ENCODE results near the gene TBC1D8. TPM values are rescaled to one million over a fixed set of nuclear protein-coding genes. Genes with fewer than 3 reads are reported as not detected.

The TBC1D8 gene
- total RNA-seq, 1 experiment from 2014 or later = 16.9 TPM

DNA sequence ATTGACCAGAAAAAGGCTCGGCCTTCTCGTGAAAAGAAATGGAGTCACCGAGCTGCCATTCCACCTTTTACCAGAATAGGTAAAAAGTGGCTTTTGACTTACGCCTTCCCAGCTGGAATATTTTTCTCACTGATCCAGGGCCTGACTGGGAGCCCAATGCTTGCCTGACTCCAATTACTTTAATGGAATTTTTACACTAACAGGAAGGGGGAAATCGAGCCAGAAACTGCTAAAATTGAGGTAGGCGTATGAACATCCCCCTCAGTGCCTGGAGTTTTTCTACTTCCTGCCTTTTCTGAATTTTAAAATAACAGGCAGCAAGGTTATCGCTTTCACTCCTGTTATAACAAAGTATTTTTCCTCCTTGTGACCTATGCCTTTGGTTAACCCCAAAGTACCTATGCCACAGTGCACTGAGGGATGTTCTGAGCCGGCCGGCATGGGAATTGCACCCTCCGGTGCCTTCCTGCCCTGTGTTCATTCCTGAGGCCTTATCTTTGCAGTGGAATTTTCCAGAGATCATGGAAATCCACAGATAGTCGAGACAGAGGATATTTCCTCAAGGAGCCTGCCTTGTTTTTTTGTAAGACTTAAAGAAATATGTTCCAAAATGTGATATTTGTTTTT is 167.4 kb downstream of the TBC1D8 start:
- in situ Hi-C loops (cut with HindIII; ENCODE audit: low pct_unique_long_range_greater_than_20kb, low sequenced_read_pairs) = no loop called here
- DNase-seq (ENCODE audit: low read depth, low spot score) = no peak

DNA sequence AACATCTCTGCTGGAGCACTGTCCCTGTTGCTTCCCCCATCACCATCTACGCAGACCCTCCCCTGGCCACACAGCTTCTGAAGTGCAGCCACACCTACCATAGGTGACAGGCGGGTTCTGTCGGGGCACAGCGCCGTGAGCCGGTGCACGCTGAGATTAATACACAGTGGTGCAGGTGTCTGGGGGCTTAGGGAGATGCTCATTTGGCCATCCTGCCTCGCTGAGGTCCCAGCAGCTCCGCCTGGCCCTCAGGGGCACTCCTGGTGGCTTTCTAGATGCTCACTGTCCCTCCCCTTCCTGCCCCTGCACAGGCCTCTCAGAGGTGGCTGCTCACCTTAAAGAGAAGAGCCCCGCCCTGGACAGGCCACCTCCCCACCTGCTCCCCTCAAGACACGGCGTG is 168.0 kb downstream of the TBC1D8 start:
- in situ Hi-C loops (cut with HindIII; ENCODE audit: low pct_unique_long_range_greater_than_20kb, low sequenced_read_pairs) = no loop called here
- no peak for DNase-seq (ENCODE audit: low read depth, low spot score)

DNA sequence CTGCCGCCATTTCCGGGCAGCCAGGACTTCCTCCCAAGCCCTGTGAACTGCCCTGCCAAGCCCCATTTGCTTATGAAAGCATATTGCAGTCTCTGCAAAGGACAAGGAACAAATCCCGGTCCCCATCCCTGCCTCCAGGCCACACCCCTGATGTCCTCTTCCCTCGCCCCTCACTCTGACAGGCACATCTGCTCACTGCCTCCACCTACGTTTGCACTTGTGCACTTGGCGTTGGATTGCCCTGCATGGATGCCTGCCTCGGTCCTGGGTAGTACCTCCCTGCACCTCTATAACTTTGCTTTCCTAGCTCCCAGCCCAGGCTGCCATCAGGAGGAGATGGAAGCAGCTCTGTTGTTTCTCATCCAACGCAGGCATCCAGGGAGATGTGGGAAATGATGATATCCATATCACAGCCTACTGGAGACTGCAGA is 168.7 kb downstream of the TBC1D8 start:
- no peak for DNase-seq (ENCODE audit: low read depth, low spot score)
- in situ Hi-C loops (cut with HindIII; ENCODE audit: low pct_unique_long_range_greater_than_20kb, low sequenced_read_pairs) = no loop called here

DNA sequence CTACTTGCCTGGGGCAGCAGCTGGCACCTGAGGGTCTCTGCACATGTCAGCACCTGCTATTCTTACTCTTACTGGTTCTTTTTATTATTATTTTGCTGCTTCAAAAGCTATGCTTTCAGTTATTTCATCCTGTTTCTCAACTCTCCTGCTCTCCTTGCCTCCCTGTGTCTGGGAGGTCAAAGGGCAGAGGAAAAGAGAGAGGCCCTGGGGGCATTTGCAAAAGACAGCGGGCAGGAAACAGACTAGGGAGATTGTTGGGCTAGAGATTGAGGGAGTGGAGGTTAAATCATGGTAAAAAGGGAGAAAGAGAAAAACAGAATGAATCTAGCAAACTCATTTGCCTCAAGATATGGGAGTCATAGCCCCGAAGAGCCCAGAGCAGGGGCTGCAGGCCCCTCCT is 170.2 kb downstream of the TBC1D8 start:
- in situ Hi-C loops (cut with HindIII; ENCODE audit: low pct_unique_long_range_greater_than_20kb, low sequenced_read_pairs) = no loop called here
- DNase-seq (ENCODE audit: low read depth, low spot score) = no peak

DNA sequence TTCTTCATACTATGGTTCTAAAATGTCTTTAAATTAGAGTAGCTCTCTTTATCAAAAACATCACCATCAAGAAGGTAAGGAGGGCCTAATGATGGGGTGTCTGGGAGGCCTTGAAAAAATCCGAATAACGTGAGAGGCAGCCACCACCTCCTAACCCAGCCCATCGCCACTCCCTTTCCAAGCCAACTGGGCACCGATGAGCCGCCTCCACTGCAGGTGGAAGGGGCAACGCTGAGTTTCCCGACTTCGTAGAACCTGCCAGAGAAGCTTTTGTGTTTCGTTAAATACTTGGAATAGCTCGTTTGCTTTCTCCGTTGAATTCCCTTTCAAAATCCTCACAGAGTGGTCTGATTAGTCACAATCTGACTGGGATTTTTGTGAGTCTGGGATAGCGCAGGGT is 171.1 kb downstream of the TBC1D8 start:
- in situ Hi-C loops (cut with HindIII; ENCODE audit: low pct_unique_long_range_greater_than_20kb, low sequenced_read_pairs) = no loop called here
- DNase-seq (ENCODE audit: low read depth, low spot score) = no peak

DNA sequence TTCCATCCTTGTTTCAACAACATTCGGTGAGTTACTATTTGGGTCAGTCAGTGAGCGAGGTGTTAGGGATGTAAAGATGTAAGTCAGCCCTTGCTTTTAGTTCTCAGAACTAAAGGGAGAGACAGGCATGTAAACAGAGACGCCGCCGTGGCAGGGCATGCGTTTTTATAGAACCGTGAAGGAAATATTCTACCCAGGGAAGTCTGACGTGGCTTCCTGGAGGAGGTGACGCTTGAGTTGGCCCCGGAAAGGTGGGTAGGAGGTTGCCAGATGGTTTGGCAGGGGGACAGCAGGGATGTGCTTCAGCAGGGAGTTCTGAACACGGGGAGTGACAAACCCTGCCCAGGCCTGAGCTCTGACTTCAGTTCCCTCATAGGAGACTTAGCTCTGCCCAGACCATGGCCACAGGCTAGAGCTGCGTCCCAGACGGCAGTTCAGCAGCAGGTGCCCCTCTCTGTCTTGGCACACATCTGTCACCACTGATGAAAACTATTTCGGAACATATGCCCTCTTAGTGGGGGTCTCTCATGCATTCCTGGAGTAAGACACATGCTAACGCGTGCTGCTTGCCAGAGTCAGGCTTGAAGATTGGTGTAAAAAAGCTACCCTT is 172.5 kb downstream of the TBC1D8 start:
- no peak for DNase-seq (ENCODE audit: low read depth, low spot score)
- in situ Hi-C loops (cut with HindIII; ENCODE audit: low pct_unique_long_range_greater_than_20kb, low sequenced_read_pairs) = no loop called here

DNA sequence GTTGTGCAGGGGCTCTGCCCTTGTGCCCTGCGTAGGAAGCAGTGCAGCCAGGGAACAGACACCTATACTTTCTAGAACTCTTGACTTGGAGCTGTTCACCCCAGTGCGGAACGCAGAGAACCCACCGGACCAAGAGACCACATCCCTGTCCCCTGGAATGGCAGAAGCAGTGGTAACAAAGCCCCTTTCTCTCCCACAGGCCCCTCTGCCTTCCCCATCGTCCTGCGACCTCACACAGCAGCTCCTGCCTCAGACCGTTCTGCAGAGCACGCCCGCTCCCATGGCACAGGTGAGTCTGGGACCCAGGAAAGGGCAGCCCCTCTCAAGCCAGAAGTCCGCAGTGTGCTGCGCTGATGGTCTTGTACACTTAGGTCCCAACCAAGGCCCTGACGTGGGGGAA is 173.7 kb downstream of the TBC1D8 start:
- in situ Hi-C loops (cut with HindIII; ENCODE audit: low pct_unique_long_range_greater_than_20kb, low sequenced_read_pairs) = no loop called here
- no peak for DNase-seq (ENCODE audit: low read depth, low spot score)

DNA sequence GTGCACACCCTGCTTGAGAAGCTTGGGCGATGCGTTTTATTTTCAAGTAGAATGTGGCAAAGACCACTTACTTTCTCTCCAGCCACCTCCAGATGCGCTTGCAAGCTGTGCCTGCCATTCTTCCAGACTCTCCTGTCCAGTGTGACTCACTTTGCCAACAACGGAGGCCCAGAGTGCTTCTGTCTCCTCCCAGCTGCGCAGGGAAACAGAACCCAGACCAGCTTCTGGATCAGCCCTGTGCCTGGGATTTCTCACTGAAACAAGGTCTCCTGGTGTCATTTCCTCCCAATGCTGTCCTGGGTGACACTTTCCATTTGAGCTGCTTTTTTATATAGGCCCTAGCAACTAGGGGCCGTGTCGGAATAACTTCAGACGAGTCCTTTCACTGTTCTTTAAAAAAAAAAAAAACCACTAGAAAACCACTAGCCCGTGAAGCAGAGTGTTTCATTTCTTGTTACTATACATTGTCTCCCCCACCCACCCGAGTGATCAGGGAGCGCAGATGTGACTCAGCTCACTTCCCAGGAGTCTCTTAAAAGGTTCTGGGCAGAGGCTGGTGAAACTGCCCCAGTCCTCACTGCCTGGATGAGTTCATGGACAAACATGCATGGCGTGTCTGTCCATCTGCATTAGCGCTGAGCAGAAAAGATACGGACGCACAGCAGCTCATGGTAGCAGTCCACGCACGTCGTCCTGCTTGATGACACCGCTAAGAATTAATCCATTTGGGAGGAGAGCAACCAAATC is 174.4 kb downstream of the TBC1D8 start:
- in situ Hi-C loops (cut with HindIII; ENCODE audit: low pct_unique_long_range_greater_than_20kb, low sequenced_read_pairs) = no loop called here
- no peak for DNase-seq (ENCODE audit: low read depth, low spot score)

DNA sequence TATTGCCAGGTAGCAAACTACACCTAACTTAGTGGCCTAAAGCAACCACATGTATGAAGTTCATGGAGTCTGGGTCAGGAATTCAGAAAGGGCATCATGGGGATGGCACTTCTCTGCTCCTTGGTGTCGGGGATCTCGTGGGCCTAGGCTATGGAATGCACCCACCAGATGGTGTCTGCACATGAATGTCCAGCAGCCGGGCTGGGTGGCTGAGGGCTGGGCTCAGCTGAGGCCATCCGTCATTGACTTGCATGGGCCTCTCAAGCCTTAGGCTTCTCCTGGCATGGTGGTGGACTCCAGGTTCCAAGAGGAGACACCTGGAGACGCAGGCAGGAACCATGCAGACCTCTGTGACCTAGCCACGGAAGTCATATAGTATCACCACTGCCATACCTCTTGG is 175.1 kb downstream of the TBC1D8 start:
- no peak for DNase-seq (ENCODE audit: low read depth, low spot score)
- in situ Hi-C loops (cut with HindIII; ENCODE audit: low pct_unique_long_range_greater_than_20kb, low sequenced_read_pairs) = no loop called here

DNA sequence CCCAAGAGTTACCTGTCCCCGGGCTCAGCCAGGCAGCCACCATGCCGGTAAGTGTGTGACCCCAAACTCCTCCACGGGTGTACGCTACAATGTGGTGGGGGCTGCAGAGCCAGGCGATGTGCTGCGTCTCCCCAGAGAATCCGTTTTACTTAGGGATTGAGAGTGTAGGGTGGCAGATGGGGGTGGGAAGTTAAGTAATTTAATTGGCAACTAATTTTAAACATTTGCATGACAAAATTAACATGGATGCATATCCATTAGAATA is 175.7 kb downstream of the TBC1D8 start:
- in situ Hi-C loops (cut with HindIII; ENCODE audit: low pct_unique_long_range_greater_than_20kb, low sequenced_read_pairs) = no loop called here
- no peak for DNase-seq (ENCODE audit: low read depth, low spot score)

DNA sequence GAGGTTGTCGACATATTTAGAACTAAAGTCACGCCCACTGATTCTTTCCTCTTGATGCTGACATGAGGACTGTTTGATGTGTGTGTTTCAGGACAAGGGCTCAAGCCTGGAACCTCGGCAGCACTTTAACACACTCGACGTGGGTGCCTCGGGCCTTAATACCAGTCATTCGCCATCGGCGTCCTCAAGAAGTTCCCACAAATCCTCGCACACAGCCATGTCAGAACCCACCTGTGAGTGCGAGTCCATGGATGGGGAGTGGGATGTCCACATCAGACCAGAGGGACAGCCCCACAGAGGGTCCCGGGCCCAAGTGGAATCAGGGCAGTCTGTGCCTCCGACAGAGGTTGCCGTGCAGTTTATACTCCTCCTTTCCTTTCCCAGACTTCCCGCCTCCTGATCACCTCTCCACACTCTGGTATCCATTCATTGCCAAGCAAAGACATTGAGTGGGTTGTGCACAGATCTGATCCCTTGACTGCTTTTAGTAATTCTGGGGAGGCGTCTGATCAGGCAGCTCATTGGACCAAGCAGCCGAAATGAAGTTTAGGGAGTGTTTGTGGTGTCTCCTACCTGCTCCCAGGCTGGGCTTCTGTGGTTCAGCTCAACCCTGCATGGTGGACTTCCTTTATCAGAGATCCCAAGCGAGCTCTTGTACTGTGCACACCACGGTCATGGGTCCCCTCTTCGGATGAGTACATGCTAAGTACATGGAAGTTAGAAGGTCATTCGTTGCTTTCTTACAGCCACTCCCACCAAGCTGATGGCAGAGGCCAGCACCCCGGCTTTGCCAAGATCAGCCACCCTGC is 176.3 kb downstream of the TBC1D8 start:
- DNase-seq (ENCODE audit: low read depth, low spot score) = no peak
- in situ Hi-C loops (cut with HindIII; ENCODE audit: low pct_unique_long_range_greater_than_20kb, low sequenced_read_pairs) = no loop called here

DNA sequence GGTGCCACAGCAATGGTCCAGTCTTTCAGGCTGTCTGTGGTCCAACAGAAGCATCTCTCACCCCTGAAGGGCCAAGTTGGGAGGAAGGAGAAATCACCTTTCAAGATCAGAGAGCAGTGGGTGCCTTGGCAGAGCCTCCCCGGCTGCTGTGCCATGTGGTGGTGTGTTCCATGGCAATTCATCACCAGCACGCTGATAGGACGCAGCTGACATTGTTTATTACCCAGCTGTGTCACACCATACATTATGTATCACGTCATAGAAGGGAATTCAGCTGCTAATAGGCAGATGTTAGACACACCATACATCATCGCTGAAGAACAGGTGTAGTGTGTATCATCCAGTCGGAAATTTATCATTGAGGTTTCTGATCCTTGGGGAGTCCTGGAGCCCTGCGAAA is 178.7 kb downstream of the TBC1D8 start:
- in situ Hi-C loops (cut with HindIII; ENCODE audit: low pct_unique_long_range_greater_than_20kb, low sequenced_read_pairs) = no loop called here
- DNase-seq (ENCODE audit: low read depth, low spot score) = no peak

DNA sequence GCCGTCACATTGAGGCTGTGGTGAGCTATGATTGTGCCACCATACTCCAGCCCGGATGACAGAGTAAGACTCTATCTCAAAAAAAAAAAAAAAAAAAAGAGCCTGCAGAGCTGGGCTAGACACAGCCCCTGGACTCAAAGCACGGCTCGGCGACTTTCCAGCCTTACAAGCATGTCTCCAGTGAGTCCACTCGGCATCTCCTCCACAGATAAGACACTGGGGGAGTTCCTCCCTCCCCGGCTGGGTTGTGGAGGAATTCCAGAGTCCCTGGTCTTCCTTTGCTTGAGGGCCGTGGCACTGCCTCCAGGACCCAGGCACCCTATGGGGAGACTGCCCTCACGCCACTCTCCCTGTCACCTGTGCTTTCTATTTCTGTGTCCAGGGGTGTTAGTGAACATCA is 180.0 kb downstream of the TBC1D8 start:
- in situ Hi-C loops (cut with HindIII; ENCODE audit: low pct_unique_long_range_greater_than_20kb, low sequenced_read_pairs) = no loop called here
- no peak for DNase-seq (ENCODE audit: low read depth, low spot score)

DNA sequence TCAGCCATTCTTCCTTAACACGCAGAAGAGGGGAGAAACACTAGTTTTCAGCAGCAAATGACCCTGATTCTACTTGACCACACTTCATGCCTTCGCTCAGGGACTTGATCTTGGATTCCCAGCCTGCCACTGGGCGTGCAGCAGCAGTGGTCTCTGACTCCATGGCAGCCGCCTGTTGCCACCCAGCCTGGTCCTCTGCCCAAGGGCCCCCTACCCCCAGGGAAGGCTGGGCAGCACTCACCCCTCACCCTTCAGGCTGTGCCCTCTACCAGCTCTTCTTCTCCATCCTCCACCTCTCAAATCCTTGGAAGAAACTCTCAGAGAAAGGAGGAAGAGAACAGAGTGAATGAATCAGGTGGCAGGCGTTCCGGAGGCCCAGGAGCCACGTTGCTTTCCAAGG is 181.2 kb downstream of the TBC1D8 start:
- no peak for DNase-seq (ENCODE audit: low read depth, low spot score)
- in situ Hi-C loops (cut with HindIII; ENCODE audit: low pct_unique_long_range_greater_than_20kb, low sequenced_read_pairs) = no loop called here

DNA sequence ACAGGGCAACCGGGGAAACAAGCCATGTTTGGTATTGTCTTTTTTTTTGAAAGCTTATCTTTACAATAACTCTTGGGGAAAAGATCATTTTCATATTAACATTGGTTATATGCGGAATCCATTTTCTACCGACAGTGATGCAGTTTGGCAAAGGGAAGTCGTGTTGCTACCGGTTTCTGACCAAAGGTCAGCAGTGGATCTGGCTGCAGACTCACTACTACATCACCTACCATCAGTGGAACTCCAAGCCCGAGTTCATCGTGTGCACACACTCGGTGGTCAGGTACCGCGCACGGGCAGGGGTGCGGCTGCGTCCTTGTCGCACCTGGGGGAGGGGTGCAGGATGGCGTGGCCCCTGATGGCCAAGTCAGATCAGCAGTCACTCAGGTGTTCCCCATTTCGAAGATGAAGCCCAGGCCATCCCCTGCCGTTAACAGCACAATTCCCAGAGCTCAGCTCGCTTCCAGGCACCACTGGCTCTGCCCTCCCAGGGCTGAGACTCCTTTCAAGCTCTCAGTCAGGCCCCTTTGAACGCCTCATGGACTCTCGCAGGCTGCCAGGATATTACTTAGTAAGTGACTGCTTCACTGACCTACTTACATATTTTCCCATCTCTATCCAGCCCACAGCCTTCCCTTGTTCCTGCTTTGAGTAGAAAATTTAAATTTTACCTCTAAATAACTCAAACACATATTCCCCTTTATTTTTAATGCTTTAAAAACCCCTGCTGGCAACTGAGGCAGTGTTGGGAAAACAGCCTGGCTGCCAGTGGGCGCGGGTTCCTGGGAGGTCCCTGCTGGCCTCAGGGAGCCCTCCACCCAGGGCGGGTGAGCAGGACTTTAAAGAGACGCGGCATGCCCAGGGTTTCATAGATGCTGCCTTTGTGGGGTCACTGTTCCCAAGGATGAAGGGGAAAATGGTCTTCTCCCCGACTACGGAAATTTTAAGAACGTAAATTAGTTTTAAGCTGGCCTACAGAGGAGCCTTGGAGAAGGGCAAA is 182.7 kb downstream of the TBC1D8 start:
- no peak for DNase-seq (ENCODE audit: low read depth, low spot score)
- in situ Hi-C loops (cut with HindIII; ENCODE audit: low pct_unique_long_range_greater_than_20kb, low sequenced_read_pairs) = no loop called here

DNA sequence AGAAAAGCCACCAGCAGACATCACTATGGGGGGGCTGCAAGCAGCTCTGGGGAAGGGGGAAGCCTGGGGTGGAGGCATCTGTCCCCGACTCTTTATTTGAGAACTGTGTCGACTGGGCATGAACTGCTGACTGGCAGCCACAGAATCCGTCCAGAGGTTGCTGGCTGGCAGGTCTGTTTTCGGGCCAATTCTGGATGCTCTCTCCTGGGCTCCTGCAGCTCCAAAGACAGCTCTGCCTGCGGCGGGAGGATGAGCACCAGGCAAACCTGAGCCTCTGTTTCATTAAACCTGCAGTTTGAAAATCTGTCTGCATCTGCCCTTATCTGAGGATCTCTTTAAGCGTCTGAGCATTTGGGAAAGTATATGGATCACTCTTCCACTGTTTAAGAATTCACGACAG is 183.5 kb downstream of the TBC1D8 start:
- no peak for DNase-seq (ENCODE audit: low read depth, low spot score)
- in situ Hi-C loops (cut with HindIII; ENCODE audit: low pct_unique_long_range_greater_than_20kb, low sequenced_read_pairs) = no loop called here

DNA sequence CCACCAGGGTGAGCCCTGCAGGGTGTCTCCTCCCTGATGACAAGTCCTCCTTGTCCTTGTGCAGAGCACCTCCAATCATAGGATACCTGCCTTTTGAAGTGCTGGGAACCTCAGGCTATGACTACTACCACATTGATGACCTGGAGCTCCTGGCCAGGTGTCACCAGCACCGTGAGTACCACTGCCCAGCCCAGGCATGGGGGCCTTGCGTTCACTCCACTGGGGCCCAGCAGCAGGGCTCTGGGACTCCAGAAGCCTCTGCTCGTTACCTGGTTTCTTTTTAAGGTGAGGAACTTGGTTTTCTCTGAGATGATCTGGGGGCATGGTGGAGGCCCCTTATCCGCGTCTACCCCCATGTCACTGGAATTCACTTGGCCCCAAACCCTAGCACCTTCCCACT is 185.6 kb downstream of the TBC1D8 start:
- no peak for DNase-seq (ENCODE audit: low read depth, low spot score)
- in situ Hi-C loops (cut with HindIII; ENCODE audit: low pct_unique_long_range_greater_than_20kb, low sequenced_read_pairs) = no loop called here

Data from SK-MEL-5 (cell line).